ENCODE measurements around the gene EGFR. TPM values are rescaled to one million over a fixed set of nuclear protein-coding genes. Genes with fewer than 3 reads are reported as not detected.

EGFR gene
- total RNA-seq, 2 donors from 2014 or later = 66.8 to 85.6 TPM

DNA sequence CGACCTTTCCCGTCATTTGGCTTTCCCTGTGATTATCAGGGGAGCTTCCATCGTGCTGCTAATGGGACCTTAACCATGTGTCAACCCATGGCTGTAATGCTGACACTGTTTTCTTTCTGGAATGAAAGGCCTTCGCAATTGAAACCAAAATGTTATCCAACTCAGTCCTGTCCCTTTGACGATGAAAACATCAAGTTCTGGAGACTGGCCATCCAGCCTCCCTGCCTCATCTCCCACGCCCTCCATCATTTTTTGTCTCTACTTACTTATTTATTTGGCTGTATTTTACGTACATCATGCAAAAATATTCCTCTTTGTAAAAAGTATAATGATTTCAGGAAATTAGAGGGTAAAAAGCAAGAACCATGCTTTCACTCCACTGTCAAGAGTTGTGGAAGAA, 69.8 kb downstream of the EGFR start:
- DNase-seq = no peak
- intact Hi-C loops (cut with DNase I, micrococcal nuclease) = no loop called here
- no peak for ATAC-seq

DNA sequence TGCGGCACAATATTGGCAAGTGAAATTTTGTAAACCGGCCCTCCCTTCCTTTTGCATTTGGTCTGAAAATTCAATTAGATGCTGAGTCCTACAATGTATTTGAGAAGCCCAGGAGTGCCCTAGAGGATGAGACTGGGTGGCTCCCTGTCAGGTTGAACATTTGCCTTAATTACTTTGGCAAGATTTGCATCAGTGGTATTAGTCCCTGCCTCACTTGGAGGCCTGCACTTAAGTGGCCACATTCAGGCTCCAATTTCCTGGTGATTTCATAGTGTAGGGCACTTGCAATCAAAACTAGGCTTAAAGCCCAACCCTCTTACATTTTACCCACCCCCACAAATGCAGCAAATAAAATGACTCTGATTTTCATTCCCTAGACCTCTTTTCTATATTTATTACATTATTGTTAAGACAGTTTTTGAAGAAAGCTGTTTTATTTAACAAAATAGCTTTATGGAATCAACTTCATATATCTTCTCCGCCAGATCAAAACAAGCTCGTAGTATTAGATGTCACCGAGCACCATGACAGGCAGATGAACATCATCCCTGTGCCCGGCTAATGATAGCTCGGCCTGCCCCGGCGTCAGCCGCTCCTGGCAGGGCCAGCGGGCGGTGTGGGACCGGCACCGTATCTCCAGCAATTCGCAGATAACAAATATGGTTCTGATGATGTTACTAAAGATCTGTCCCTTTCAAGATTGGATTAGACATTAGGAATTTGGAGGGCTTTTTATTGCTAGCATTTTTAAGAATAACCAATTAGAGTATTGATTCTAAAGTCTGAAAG, 73.6 kb downstream of the EGFR start:
- DNase-seq (no peak), ATAC-seq (no peak)
- intact Hi-C loops (cut with DNase I, micrococcal nuclease) = no loop called here

DNA sequence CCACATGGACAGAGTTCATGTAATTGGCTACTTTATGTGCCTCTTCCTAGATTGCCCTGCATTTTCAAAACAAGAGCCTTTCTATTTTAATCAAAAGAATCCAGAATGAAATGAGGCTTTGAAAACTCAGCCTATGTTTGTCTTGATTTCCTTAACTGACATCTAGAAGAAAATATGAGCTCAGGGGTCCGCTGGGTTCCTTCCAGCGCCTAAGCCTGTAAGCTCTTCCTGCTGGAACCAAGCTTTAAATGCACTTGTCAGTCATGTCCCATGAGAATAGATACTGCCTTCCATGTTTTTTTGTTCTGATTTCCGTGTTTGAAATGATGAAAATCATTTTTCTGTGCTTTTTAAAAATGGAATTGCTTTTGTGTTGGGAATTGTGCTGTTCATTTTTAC, 74.2 kb downstream of the EGFR start:
- intact Hi-C loops (cut with DNase I, micrococcal nuclease) = no loop called here
- no peak for DNase-seq
- no peak for ATAC-seq

DNA sequence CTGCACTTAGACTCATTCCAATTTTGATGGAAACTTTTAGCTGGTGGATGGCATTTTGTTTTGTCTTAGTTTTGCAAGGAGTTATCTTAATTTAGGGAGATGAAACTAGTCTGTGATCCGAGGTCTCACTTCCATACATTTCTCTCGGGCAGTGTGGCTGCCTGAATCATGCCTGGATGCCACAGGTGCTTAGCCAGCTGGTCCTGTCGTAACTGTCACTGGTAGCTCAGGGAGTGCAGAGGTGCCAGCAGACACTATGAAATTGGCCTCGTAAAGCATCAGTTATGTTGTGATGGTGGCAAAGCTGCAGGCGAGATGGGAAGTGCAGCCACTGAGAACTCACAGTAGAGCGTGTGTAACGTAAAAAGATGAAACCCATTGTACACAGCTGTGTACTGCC, 74.9 kb downstream of the EGFR start:
- no peak for ATAC-seq
- intact Hi-C loops (cut with DNase I, micrococcal nuclease) = no loop called here
- no peak for DNase-seq

DNA sequence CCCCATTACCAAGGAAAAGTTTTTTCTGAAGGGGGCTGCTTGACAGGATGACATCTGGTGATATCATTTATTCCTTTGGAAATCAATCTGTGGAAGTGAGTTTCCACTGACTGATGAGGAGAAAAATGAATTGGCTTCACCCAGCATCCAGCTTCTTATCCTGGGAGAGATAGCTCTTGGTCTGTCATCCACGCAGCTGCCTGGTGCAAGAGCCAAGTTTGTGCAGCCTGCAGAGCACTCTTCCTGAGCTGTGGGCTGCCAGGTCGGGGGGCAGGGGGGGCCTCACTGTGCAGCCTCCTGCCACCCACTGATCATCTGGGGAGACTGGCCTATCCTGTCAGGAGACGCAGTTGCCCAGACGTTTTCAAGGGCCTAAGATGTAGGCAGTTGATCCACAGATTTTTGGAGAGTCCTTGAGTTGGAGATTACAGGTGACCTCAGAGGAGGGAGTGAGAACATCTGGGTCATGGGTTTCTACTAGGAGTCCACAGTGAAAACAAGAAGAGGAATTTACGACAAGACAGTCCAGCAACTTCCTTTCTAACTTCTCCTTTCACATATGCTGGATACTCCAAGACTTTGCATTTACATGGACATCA, 75.4 kb downstream of the EGFR start:
- intact Hi-C loops (cut with DNase I, micrococcal nuclease) = no loop called here
- ATAC-seq (peak; percentile 19), DNase-seq (no peak)

DNA sequence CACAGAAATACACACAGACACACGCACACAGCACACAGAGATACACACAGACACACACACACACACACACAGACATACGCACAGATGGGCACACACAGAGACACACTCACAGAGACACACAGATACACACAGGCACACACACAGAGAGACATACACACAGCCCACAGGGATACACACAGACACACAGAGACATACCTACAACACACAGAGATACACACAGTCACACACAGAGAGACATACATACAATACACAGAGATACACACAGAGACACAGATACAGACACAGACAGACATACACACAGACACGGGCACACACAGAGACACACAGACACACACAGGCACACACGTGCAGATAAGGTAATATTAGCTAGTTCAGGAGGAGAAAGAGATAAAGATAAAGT, 76.9 kb downstream of the EGFR start:
- DNase-seq = no peak
- intact Hi-C loops (cut with DNase I, micrococcal nuclease) = no loop called here
- no peak for ATAC-seq

DNA sequence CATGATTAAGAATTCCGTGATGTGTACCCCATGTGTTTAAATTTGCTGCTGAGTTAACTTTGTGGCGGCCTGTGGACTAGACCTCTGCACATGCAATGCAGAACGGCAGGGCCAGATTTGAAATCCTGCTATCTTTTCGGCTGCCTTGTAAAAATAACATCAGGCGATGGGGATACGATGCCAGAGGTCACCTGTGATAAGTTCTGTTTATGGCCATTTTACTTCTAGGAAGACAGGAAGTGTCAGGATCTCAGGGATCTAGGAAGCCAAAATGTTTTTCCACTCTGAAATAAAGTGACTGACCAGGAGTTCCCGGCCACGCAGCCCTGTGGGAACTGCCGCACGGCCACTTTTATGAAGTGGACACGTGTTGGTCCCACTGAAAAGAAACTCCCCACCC, 77.5 kb downstream of the EGFR start:
- ATAC-seq (peak; percentile 69), DNase-seq (no peak)
- intact Hi-C loops (cut with DNase I, micrococcal nuclease) = no loop called here

DNA sequence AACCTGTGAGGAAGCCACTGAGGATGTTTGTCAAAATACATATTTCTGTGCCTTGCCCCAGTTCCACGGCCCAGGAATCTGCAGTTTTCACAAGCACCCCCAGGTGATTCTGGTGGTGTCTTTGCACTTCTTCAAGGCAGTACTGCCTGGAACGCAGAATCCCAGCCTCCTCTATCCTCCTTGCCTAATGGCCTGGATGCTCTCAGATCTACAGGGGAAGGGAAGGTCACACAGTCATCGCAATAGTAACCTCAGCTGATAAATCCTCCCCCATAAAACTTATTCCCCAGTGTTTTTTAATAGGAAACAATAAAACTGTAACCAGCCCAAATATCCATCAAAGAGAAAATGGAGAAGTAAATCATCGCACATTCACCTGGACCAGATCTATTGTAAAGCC, 78.3 kb downstream of the EGFR start:
- DNase-seq (no peak), ATAC-seq (no peak)
- intact Hi-C loops (cut with DNase I, micrococcal nuclease) = no loop called here

DNA sequence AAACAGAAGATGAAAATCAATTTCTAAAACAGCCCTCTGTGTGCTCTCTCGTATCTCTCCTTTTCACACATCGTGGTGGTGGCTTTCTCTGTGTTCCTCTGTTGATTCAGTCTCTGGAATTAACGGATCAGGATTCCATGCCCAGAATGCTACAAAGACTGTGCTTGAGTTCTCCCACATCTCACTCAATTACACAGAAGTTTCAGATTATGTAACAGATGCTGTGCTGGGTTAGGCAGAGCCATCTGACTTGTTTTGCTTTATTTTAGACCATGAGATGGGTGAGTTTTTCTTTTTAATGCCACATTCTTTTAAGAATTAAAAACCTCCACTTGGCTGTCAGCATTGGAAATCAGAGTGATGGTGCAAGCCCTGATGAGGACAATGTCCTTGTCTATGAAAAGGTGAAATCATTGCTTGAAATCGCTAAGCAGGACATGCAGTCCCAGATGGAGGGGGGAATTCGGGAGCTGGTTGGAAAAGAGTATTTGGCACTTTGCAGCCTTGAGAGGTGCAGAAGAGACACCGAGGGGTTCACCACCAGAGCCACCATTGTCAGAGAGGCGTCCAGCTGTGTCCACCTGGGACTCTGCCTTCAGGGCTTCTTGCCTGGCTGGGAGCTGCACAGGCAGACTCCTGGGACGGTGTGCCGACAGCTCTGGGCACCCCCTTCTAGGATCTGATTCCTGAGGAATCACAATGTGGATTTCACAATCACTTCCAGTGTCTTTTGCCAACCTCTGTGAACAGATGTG, 80.4 kb downstream of the EGFR start:
- ATAC-seq = no peak
- intact Hi-C loops (cut with DNase I, micrococcal nuclease) = no loop called here

DNA sequence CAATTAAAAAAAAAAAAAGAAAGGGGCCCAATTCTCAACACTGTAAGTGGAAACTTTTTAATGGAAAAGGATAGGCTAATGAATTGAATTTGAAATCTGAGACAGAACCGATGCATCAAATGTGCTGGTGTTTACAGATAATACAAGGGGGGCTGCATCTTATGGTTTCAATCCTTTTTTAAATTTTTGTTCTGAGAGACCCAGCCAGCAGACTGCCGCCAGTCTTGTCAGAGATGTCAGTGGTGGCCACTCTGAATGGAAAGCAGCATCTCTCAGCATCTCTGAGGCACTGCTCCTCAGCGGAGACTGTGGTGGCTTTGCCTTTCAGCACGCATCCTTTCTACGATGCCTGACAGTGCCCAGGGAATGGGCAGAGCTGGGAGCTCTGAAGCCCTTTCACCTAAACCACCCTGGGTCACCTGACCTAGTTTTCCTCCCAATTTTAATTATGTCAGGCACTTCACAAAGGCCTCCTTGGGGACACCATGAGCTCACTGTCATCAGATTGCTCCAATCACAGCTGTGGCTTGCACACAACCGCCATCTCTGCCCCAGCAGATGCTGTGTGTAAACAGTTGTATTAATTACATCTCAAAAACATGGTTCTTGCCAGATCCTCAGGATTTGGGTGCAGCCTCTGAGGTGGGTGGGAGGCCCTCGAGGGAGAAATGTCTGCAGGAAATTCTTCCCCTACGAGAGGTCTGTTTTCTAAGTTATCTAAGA, 81.2 kb downstream of the EGFR start:
- DNase-seq (no peak), ATAC-seq (no peak)
- intact Hi-C loops (cut with DNase I, micrococcal nuclease) = no loop called here

More for the DNA sequence above, 80.4 kb downstream of the EGFR start:
- DNase-seq = no peak

DNA sequence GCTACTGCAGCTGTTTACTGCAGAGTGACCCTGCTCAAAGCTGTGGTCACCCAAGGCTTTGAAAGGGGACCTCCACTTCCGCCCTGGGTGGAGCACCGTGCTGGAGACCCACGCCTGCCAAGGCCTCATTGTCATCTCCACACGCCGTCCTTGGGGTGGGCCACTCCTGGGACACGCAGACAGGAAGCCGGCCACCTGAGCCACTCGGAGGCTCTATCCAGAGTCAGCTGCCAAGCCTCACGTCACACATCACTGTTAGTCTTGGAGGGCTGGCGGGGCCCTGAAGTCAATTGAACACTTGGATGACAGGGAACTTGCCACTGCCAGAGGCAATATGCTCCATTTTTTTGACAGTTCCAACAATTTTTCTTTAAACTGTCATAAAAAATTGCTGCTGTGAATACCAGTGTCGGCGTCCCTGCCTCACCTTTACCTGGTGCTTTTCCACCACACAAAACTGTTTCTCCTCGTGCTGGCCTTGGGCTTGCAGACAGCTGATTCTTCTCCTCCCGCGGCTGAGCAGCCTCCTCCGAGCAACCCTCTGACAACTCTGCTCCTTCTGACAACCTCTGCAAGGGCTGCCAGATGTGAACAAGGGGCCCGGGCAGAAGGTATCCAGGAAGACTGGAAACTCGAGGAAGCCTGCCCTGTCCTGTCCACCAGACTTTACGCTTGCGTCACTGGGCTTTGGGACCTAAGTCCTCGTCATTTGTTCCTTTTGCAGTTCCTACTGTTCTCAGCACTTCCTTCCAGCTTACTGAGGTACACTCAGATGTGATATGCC, 81.9 kb downstream of the EGFR start:
- intact Hi-C loops (cut with DNase I, micrococcal nuclease) = no loop called here
- DNase-seq = peak in 1 of 2 donors; percentile 57
- ATAC-seq = no peak

DNA sequence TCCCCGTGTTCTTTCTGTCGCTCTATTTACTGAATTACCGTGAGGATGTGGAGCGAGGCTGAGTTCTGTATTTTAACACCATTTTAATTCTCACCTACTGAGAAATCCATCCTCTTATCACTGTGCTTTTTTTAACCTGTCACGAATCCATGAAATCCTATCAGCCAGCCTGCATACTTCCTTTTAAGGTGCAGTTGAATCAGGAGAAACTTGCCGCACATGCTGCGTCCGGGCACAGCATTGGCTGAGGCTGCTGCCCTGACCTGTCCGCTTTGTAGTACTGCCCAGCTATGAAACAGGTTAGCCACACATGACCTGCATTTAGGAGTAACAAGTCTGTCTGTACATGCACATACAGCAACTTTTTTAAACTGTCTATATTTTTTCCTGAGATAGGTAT, 82.5 kb downstream of the EGFR start:
- intact Hi-C loops (cut with DNase I, micrococcal nuclease) = no loop called here
- DNase-seq (no peak), ATAC-seq (no peak)

DNA sequence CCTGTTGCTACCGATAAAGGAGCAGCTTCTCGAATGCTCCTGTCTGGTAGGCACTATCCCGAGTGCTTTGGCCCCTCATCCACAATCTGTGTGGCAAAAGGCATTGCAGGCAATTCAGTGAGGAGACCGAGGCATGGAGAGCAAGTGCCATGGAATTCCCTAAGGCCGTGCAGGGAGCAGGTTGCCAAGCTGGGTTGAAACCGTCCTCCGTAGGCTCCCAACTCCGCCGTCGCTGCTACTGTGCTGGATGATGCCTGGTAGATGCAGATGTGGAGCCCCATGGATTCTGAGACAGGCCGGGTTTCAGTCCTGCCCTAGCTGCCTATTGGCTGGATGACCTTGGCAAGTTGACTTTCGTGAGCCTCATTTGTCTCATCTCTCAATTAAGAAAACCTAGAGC, 85.3 kb downstream of the EGFR start:
- DNase-seq (no peak), ATAC-seq (no peak)
- intact Hi-C loops (cut with DNase I, micrococcal nuclease) = no loop called here

DNA sequence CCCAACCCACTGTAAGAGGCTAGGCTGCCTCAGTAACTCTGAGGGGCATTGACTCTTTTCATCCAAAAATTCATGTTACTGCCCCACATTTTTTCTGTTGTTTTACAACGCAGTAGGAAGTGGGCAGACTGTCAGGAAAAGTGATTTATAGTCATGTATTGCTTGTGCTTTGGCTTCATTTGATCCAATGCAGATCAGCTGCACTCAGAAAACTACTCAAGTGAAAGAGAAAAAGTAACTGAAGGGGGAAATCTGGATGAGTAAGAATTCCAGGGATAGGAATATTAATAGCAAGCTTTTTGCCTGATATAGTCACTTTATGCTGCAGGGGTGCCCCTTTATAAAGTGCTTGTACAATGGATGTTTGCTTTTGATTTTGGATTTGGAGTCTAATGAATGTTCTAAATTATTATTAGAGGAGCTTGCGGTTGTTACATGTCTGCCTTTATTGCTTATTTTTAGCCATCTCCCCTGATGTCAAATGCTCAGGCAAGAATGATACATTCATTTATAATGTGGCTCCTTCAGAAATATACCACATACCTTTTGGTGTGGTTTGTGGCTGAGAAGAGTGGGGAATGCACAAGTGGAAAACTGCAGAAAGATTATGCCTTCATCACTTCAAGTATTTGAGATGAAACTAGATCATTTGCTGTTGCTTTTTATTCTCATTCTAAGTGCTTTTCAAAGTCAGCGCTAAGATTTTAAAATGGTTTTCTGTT, 86.1 kb downstream of the EGFR start:
- ATAC-seq = no peak
- intact Hi-C loops (cut with DNase I, micrococcal nuclease) = no loop called here

DNA sequence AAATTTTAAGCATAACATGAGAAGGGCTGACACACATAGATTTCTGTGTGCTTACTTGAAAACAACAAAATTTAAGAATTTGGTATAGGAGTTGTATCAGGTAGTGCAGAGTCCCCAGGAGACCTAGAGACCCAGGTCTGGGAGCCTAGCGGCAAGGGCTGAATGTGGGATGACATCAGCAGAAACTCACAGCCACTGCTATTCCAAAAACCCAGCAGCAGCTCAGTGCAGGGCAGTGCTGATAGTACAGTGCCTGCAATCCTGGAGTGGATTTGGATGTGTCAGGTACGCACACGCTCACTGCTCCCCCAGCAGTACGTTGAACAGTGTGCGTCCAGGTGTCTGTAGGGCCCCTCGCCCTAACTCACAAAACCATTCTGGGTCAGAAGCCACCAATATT, 87.1 kb downstream of the EGFR start:
- DNase-seq = no peak
- intact Hi-C loops (cut with DNase I, micrococcal nuclease) = no loop called here
- no peak for ATAC-seq

More for the DNA sequence above, 86.1 kb downstream of the EGFR start:
- DNase-seq = no peak

DNA sequence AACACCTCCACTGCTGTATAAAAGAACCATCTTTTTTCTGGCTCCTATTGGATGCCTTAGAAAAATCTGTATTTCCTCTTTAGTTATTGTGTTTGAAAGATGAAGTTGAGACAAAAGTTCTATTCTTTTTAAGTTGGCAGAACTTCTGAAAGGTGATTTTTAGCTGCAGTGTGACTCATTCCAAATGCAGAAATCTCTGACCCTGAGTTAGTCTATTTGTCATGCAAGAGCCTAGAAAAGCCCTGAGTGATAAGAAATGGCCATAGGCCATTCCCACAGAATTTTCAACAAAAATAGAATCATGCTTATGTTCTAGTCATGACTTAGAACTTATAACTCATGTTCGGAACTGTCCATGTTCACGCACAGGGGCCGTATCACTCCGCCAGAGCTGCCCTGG, 89.1 kb downstream of the EGFR start:
- intact Hi-C loops (cut with DNase I, micrococcal nuclease) = no loop called here
- ATAC-seq = no peak
- DNase-seq = no peak

DNA sequence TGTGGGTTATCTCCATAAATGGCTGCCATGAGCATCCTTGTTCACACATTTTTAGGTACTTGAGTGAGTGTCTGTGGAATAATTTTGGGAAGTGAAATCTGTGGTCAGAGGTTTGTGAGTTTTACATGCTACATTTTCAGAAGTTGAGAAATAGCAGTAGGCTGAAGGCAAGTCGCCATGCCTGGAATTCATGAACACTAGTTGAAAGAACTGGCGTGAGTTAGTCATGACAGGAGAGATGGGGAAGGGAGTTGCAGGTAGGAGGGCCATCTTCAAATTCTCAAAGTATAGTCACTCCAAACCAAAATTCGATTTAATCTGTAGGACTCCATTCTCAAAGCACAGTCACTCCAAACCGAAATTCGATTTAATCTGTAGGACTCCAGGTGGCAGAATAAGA, 89.6 kb downstream of the EGFR start:
- DNase-seq (no peak), ATAC-seq (no peak)
- intact Hi-C loops (cut with DNase I, micrococcal nuclease) = no loop called here

DNA sequence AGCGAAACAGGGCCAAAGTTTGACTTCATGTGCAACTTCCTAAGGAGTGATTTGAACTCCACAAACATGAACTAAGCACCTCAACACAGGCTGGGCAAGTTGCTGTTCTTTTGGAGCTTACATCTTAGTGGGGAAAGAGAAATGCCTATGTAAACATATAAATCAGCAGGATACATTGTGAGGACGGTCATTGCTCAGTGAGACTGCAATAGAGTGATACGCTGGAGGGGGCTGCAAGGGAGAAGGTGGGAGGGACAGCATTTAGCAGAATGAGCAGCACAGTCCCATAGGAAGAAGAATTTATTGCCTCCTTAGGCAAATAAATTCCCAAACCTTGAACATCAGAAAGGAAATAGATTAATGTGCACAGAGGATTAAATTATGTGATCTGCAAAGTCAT, 90.0 kb downstream of the EGFR start:
- ATAC-seq = no peak
- DNase-seq = no peak
- intact Hi-C loops (cut with DNase I, micrococcal nuclease) = no loop called here
